GM18499 (cell line): ENCODE measurements around the gene TNS1.

Experiments used
- ATAC-seq: cut with Tn5 transposase; IDR thresholded peaks from one replicate; pipeline ENCODE4 v1.9.1; 2021; ENCODE audit warnings: moderate number of reproducible peaks; ENCODE audit not compliant: insufficient read depth, unreplicated experiment

The TNS1 gene

DNA sequence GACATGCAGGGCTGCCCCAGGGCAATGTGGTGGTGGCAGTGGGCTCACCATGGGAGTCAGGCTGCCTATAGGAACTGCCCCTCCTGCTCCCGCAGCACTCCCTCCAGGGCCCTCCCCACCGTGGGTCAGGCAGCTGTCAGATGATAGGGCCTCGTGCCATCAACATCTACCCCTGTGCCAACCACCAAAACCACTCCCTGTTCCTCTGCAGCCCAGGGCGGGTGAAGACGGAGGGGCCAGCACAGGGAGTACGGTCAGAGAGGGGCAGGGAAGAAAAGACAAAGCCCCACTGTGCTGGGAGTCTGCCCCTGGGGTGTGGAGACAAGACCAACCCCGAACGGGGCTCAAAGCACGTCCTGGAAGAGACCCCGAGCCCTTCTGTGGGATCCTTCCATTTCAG is 97.4 kb downstream of the TNS1 start:
- ATAC-seq: no peak

DNA sequence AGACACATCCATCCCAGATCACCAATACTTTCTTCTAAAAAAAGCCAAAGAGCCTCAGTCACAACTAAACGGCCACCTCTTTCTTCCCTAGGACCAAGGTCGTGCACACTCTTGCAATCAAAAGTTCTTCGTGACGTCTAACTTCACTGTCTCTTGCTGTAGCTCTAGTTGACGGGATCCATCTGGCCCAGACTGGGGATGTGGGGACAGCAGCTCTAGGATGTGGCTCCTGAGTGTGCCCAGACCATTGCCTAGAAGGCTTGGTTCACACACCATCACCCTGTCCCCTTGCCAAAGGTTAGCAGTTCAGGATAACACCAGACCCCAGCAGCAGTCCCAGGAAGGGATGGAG is 98.2 kb downstream of the TNS1 start:
- ATAC-seq: no peak

- no peak for ATAC-seq
Observed at GRCh38 chr2:217903859-217904613, 98.8 kb downstream of the TNS1 start.

DNA sequence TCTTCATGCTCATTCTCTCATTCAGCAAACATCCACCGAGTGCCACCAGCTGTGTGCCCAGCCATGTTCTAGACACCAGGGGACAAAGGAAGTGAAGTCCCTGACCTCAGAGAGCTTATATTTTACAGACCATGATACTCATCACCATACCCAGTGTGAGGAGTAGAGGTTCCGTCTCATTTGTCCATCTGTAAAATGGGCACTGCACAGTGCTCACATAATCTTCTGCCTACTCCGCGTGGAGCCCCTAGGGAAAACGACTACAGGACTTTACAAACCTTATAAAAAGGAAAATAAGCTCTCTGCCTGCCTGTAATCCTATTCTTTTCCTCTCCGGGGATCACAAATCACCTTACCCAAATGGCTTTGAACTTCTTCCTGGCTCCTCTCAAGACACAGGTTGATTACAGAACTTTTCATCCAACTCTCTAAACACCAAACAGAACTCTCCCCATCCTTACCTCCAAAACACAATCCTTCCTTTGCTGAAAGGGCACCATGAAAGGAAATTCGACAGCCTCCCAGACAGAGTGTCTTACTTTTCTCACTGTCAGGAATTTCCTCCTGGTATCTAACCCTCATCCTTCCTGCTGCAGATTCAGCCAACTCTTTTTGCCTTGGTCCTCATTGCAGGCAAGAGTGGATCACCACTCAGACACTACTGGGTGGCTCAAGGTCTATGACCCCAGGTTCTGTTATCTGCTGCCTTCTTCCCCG is 99.5 kb downstream of the TNS1 start:
- ATAC-seq: no peak

GRCh38 chr2:217902379-217903141 is 100.2 kb downstream of the TNS1 start:
- ATAC-seq: no peak

DNA sequence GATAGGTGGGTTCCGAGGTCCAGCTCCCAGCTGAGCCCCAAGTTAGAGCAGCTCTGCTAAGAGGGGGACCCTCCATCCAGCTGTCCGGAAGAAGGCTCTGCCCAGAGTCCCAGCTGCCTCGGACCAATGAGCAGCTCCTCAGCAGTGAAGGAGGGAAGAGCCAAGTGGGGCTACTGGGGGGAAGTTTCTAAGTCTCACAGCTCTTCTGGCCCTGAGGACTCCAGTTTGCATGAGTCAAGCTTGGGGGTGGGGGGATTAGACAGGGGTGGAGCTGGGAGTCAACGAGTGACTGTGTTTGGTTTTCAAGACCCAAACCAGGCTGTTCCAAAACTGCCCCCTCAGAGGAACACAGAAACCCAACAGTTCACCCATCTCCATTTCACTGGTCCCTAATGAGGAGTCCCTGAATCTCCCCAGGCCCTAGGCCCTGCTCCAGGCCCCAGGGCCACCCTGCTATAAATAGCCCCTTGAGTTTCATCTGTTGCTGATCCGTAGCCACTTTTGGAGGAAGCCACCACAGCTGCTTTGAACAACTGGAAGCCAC is 100.9 kb downstream of the TNS1 start:
- no peak for ATAC-seq

- ATAC-seq: no peak
Observed at GRCh38 chr2:217901400-217901799, 101.4 kb downstream of the TNS1 start.

DNA sequence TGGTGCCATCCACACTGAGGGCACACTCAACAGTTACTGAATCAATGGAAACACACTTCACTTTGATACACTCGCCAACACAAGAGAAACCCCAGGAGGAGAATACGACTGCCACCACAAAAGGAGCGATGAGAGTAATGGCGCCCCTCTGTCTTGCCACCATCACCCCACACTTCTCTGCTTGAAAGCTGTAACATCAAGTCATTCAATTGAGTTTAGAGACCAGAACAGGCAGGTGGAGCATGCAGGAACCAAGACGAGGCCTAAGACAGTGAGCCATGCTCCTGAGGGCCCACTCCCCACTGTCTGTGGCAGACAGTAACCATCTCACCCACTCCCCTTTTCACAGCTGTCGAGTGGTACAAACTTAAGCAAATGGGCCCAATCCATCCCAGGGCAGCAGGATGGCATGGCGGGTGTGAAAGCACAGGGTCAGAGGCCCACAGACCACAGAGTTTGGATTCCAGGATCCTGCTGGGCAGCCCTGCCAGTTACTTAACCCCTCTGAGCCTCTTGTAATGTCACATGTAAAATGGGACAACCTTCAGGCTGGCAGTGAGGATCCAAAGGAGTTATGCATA is 101.9 kb downstream of the TNS1 start:
- ATAC-seq: no peak

- no peak for ATAC-seq
Observed at GRCh38 chr2:217900010-217900779, 102.6 kb downstream of the TNS1 start.

DNA sequence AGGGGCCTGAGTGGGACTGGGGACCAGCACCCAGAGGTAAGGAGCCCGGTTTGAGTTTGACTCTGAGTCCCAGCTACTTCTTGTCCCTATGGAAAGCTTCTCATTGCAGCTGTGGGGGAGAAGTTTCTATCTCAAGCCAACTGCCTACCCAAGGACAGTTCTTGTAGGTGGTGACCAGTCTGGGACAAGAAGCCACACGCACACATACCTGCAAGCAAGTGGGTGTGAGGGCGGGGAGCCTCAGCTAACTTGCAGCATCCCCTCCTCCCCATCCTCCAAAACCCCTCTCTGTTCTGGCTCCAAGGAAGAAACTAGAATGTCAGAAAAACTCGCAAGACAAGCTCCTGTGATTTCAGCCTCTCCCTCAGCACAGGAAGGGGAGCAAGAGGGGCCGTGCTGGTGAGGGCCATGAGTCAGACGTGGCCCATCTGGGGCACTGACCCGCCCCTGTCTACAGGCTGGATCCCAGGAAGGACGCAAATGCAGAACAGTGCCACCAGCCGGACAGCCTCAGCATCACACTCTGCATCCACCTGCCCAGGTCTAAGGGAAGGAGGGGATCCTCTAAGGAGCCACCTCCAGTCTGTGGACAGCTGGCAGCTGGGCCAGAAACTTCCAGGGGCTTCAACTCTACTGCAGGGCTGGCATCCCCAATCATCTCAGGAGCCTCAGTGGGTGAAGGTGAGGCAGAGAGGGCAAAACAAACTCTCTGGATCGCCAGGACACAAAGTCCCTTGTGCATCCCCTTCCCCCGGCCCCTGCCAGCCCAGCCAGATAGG is 103.4 kb downstream of the TNS1 start:
- ATAC-seq: peak; percentile 47

- ATAC-seq: no peak
Observed at GRCh38 chr2:217897816-217898806, 104.7 kb downstream of the TNS1 start.

DNA sequence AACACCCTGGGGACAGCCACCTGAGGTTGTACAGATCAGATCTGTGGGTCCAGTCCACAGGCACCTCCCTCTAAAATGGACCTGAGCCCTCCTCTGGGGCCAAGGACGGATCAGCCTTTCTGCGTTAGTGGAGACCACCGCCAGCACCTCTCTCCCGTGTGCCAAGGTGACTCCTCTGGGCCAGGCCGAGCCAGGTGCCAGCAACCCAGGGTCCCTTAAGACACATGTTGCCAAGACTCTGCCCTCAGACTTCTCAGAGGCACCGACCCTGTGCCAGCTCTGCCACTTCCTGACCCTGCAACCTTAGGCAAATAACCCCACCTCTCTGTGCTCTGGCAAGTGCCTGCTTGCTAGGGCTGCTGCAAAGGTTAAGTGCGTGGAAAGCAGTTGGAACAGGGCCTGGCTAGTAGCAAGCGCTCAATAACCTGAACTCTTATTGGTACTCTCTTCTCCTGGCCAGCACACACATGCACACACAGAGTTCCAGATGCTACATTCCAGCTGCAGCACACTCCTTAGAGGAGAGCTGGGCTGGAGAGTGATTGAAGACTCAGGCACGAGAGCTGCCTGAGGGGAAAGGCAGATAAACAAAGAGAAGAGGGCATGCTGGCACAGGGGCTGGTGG is 105.6 kb downstream of the TNS1 start:
- ATAC-seq: no peak

DNA sequence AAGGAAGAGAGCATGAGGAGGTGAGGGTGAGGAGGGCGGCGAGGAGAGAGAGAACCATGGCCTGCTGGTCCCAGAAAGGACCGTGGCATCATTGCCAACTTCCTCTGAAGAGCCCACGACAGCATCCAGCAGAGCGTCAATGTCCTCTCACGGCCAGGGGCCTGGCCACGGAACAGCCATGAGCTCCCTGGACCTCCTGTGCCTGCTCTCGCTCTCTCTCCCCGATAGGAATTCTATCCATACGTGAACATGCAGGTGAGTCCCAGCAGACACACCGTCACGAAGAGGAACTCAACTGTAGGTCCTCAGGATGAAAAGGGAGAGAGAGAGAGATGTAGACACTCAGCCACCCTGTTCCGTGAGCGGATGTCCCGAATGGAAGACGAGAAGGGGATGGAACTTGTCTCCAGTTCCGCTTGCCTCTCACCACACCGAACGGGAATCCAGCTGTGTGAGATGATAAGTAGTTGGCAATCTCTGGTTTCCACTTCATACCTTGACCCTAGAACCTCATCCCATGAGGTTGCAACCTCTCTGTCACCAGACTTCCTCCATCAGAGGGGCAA is 107.6 kb downstream of the TNS1 start:
- ATAC-seq: no peak

- no peak for ATAC-seq
Observed at GRCh38 chr2:217893440-217893839, 109.4 kb downstream of the TNS1 start.

DNA sequence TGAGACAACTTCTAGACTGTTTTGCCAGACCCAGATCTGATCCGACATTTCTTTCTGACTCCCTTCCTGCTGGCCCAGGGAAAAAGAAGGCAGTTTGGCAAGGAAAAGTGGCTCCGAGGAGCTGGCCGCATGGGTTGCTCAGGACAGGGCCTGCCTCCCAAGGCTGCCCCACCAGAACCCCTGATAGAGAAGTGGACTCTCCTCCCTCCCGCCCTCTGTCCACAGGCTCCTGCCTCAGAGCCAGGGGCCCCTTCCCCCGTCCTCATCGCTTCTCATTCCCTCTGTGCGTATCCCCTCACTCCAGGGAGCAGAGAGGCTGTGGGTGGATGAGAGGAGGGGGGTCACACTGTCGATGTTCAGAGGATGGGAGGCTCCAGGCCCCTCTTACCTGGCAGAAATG is 110.2 kb downstream of the TNS1 start:
- ATAC-seq: no peak

- no peak for ATAC-seq
Observed at GRCh38 chr2:217890445-217890844, 112.3 kb downstream of the TNS1 start.

GRCh38 chr2:217889656-217890055 is 113.1 kb downstream of the TNS1 start:
- ATAC-seq: no peak
